Vagina (tissue), 2 donors: ENCODE measurements around the gene FGF1.

Source experiments
- CTCF ChIP-seq, 3 experiments: fragments of 450-650 bp in 2 of 3; fragments of 200-600 bp in 1 of 3; sonication (generic) in 1 of 3; IDR thresholded peaks; one replicate each; pipeline ENCODE4 v1.5.1; 2017 to 2019; ENCODE audit warnings: antibody characterized with exemption in 3 of 3, mild to moderate bottlenecking in 2 of 3, moderate library complexity in 2 of 3
- POLR2A ChIP-seq, 2 donors: fragments of 450-650 bp; IDR thresholded peaks; one replicate each; pipeline ENCODE4 v1.6.1; 2017; ENCODE audit warnings: antibody characterized with exemption in 2 of 2, mild to moderate bottlenecking in 2 of 2, moderate library complexity in 2 of 2
- POLR2AphosphoS5 ChIP-seq, 2 donors: sonication (generic); formaldehyde crosslinking; IDR thresholded peaks; one replicate each; pipeline ENCODE4 v1.9.0; 2017; ENCODE audit warnings: antibody characterized with exemption in 2 of 2, mild to moderate bottlenecking in 2 of 2, low read depth in 1 of 2; ENCODE audit not compliant: insufficient read depth in 1 of 2

GRCh38 chr5:142664067-142664466 is 21.8 kb downstream of the FGF1 start:
- TF ChIP-seq POLR2A (IDR thresholded peaks at IDR 0.05): no peak
- no peak for TF ChIP-seq CTCF (IDR thresholded peaks at IDR 0.05)
- no peak for TF ChIP-seq POLR2AphosphoS5 (IDR thresholded peaks at IDR 0.05; ENCODE audit: insufficient read depth in 1 of 2, low read depth in 1 of 2)
